Erythroblast (primary cell): Measurements from ENCODE around the gene TBX2.

Source experiments
- GATA1 ChIP-seq: IDR thresholded peaks from 2 replicates; pipeline ENCODE4 v1.6.1; 2011; ENCODE audit warnings: low read depth, mild to moderate bottlenecking, control low read depth, low read length, moderate library complexity
- POLR2A ChIP-seq: IDR thresholded peaks from 2 replicates; pipeline ENCODE4 v1.6.1; 2011; ENCODE audit warnings: mild to moderate bottlenecking, low read length

GRCh38 chr17:61385577-61386236 lies 13.9 kb upstream of the TBX2 start:
- TF ChIP-seq POLR2A: no peak
- no peak for TF ChIP-seq GATA1
